ENCODE results near the gene CERKL. TPM values are rescaled to one million over a fixed set of nuclear protein-coding genes. Genes with fewer than 3 reads are reported as not detected.

Gene CERKL
- total RNA-seq, 1 donor from 2014 or later = 1.1 TPM

DNA sequence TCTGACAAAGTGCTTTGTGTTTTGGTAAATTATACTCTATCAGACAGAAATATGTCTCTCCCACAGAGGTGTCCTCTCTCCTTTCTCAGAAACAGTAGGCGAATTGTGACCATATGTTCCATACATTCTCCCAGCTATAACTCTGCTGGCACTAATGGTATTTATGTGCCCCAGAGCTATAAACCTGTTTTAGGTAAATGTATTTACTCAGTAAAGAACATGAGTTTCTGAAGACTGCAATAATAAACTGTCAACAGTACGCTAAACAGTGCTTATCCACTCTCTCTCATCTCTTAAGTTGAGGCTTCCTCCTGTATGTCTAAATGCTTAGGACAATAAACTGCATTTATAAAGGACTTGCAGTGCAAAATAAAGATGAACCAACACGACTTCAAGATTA is 141.2 kb downstream of the CERKL start:
- DNase-seq = no peak

DNA sequence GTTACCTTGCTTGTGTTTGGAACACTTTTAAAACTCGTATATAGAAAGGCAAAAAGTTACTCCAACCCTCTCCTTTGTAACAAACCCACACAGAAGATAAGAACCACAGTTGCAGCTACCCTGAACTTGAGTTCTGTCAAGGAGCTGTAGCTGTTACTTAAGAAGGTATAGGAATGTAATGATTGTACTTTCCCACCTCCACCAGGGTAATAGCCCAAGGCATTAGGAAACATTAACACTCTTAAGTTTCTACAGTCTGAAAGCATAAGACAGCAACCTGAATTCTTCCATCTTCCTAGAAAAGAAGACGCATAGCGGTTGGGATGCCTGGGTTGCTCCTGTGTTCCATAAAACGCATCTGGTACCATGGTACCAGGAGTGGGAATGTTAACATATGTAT is 156.7 kb downstream of the CERKL start:
- DNase-seq = no peak

DNA sequence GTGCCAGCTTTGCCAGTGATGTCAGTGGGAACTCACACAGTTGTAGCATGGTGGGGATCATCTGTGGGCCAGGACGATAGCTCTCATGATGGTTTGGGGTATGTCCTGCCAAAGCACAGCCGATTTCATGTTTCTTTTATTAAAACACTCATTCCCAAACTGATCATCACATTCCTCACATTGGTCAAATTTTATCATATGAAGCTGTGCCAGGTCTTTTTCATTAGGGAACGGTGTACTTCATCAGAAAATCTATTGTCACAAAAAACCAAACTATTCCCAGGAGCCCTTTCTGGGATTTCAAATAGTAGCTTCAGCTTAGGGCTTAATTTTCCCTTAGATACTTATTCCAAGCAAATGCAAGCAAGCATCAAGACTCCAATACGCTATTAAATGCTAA is 157.7 kb downstream of the CERKL start:
- no peak for DNase-seq

Other genes starting within 250 kb of the CERKL start
- 8.7 TPM for gene ITGA4, start 199.7 kb downstream of the CERKL start, total RNA-seq
- gene NEUROD1, start 23.4 kb upstream of the CERKL start, total RNA-seq = 3.3 TPM
- gene ITPRID2, start 234.6 kb upstream of the CERKL start, total RNA-seq = 41.0 TPM